ENCODE measurements around the gene GFI1B.

DNA sequence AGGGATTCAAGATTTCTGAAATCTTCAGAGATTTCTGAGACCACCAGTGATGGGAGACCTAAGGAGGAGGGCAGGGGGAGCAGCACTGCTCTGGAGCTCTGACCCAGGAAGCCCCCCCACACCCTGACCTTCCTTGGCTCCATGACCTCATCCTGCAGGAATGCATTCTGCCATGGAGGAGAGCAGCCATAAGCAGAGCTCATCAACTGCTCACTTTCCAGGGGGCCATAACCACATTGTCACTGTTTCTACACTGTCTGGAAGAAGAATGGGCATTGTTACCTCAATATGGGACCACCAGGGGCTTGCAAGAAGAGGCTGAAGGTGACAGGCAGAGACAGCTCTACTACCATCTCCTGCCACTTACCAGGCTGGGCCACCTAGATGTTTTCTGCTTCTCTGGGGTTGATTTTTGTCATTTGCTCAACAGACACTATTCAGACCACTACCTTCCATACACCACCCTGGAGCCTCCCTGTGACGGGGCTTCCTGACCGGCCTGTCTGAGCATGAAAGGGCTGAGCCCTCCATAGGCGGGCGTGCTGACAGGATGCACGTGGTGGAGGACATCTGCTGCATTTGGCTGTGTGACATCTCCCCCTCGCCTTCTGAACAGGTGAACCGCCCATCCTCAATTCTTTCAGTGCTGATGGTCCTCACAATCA lies 31.7 kb upstream of the GFI1B start:
- TF ChIP-seq, protein P1, sequence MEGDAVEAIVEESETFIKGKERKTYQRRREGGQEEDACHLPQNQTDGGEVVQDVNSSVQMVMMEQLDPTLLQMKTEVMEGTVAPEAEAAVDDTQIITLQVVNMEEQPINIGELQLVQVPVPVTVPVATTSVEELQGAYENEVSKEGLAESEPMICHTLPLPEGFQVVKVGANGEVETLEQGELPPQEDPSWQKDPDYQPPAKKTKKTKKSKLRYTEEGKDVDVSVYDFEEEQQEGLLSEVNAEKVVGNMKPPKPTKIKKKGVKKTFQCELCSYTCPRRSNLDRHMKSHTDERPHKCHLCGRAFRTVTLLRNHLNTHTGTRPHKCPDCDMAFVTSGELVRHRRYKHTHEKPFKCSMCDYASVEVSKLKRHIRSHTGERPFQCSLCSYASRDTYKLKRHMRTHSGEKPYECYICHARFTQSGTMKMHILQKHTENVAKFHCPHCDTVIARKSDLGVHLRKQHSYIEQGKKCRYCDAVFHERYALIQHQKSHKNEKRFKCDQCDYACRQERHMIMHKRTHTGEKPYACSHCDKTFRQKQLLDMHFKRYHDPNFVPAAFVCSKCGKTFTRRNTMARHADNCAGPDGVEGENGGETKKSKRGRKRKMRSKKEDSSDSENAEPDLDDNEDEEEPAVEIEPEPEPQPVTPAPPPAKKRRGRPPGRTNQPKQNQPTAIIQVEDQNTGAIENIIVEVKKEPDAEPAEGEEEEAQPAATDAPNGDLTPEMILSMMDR (conservative IDR thresholded peaks at IDR 0.05; ENCODE audit: low read depth, low read length) = no peak
- TF ChIP-seq EZH2 (IDR thresholded peaks at IDR 0.05; ENCODE audit: low read length, unreplicated experiment) = no peak

Data from PC-3 (cell line).